Heart left ventricle (tissue), 16 donors: ENCODE results near the gene TACC3. TPM values are rescaled to one million over a fixed set of nuclear protein-coding genes. Genes with fewer than 3 reads are reported as not detected.

ENCODE experiments used
- ATAC-seq, 4 donors: fragments of 200-7000 bp; cut with Tn5 transposase; one replicate each; pipeline ENCODE4 v1.9.1; 2020 to 2022; ENCODE audit warnings: moderate library complexity in 4 of 4, mild to moderate bottlenecking in 3 of 4, moderate number of reproducible peaks in 1 of 4
- DNase-seq, 5 donors: peaks; one replicate each; pipeline ENCODE4 v3.0.0-alpha.2; 2020
- H3K27ac ChIP-seq, 12 donors: fragments of 200-600 bp; sonication (generic) in 4 of 12; one replicate each; pipeline versions ENCODE4 v1.5.0 to v1.8.0; 2016 to 2022; ENCODE audit warnings: mild to moderate bottlenecking in 2 of 12
- H3K27me3 ChIP-seq, 9 donors: fragments of 200-600 bp; sonication (generic) in 2 of 9; one replicate each; pipeline versions ENCODE4 v1.5.1 to v1.8.0; 2016 to 2022; ENCODE audit warnings: mild to moderate bottlenecking in 3 of 9
- H3K36me3 ChIP-seq, 9 donors: fragments of 200-600 bp; sonication (generic) in 2 of 9; one replicate each; pipeline versions ENCODE4 v1.5.0 to v1.8.0; 2018 to 2022; ENCODE audit warnings: mild to moderate bottlenecking in 2 of 9
- H3K4me1 ChIP-seq, 12 donors: fragments of 200-600 bp; sonication (generic) in 4 of 12; one replicate each; pipeline versions ENCODE4 v1.5.0 to v1.8.0; 2016 to 2022; ENCODE audit warnings: mild to moderate bottlenecking in 3 of 12
- H3K4me3 ChIP-seq, 12 donors: fragments of 200-600 bp; sonication (generic) in 4 of 12; one replicate each; pipeline versions ENCODE4 v1.5.0 to v1.8.0; 2017 to 2022; ENCODE audit warnings: mild to moderate bottlenecking in 9 of 12, moderate library complexity in 4 of 12
- H3K9me3 ChIP-seq, 12 donors: fragments of 200-600 bp; sonication (generic) in 4 of 12; one replicate each; pipeline versions ENCODE4 v1.5.0 to v1.8.0; 2016 to 2022; ENCODE audit warnings: mild to moderate bottlenecking in 1 of 12
- POLR2A ChIP-seq, 2 donors: fragments of 450-650 bp; IDR thresholded peaks; one replicate each; pipeline ENCODE4 v1.6.1; 2017; ENCODE audit warnings: antibody characterized with exemption in 2 of 2, mild to moderate bottlenecking in 2 of 2, moderate library complexity in 2 of 2
- WGBS, 4 donors: extraction: QIAGEN DNeasy Blood & Tissue Kit in 2 of 4; methylation state at CpG; one replicate each; pipeline versions ENCODE4 v1.1.5 to v1.1.7; 2013 to 2018; 5-methylcytosine and 5-hydroxymethylcytosine counted together
- intact Hi-C, 10 donors: fragments of 100-400 bp; cut with DNase I; formaldehyde crosslinking; loops; one replicate each; pipeline versions ENCODE4 v1.11.1 to v1.14.2; 2022
- polyA plus RNA-seq, 2 donors: library from polyadenylated mRNA; stranded (reverse); fragments of 200-250 nt; gene quantifications; one replicate each; pipeline ENCODE4 v1.2.3, GENCODE V29; 2013
- total RNA-seq, 9 donors: library from RNA; depleted of rRNA in 2 of 9; stranded (reverse); fragments of >200 nt in 2 of 9; fragmentation: NEBNext Ultra II Directional in 3 of 9; extraction: Animal tissue kit (Norgen Biotek cat#: 25700) in 3 of 9; gene quantifications; one replicate each; pipeline versions ENCODE4 v1.1.0 to v1.2.4, GENCODE V29; 2016 to 2023
- TF ChIP-seq, protein P1 (sequence below), 12 donors: fragments of 200-600 bp; sonication (generic) in 4 of 12; IDR thresholded peaks; one replicate each; pipeline versions ENCODE4 v1.5.0 to v1.8.0; 2018 to 2022; ENCODE audit warnings: antibody characterized with exemption in 12 of 12, mild to moderate bottlenecking in 5 of 12
- donor health status: ischemic (EF 13 %, LVEDD 7.1; RV severe dilation, severe dysfunction).
- donor health status: healthy with polysubstance abuse.
- donor health status: DM: no; HTN: yes; CAD: no.
- donor health status: DM: no; HTN: no; CAD: no.
- donor health status: ischemic (EF 25% LVEDD 6.9; RV normal size, moderate dysfunction).
- donor health status: ischemic (EF 25% LVEDD 5.7; RV mildly dilated, moderate dysfunction).
- donor health status: healthy.
- donor health status: DM: yes; HTN: yes; CAD: no.
- donor health status: ischemic (EF 35%, LVEDD 5.7; RV mildly dilated, moderate dysfunction).
- donor health status: nonischemic (EF 11% LVEDD 7.7; RV severe dilation, severe dysfunction).
- donor health status: DM: yes; HTN: yes; CAD: no.
- donor health status: PGD.
- donor health status: ischemic (EF 29% LVEDD 5.4; RV normal size, mild dysfunction).
- donor health status: nonischemic (EF 23%, LVEDD 6.1; RV moderate dilation, normal function).

TACC3 gene
- total and polyA plus RNA-seq, 11 donors = 2.9 to 19.1 (median 6.1) TPM

DNA sequence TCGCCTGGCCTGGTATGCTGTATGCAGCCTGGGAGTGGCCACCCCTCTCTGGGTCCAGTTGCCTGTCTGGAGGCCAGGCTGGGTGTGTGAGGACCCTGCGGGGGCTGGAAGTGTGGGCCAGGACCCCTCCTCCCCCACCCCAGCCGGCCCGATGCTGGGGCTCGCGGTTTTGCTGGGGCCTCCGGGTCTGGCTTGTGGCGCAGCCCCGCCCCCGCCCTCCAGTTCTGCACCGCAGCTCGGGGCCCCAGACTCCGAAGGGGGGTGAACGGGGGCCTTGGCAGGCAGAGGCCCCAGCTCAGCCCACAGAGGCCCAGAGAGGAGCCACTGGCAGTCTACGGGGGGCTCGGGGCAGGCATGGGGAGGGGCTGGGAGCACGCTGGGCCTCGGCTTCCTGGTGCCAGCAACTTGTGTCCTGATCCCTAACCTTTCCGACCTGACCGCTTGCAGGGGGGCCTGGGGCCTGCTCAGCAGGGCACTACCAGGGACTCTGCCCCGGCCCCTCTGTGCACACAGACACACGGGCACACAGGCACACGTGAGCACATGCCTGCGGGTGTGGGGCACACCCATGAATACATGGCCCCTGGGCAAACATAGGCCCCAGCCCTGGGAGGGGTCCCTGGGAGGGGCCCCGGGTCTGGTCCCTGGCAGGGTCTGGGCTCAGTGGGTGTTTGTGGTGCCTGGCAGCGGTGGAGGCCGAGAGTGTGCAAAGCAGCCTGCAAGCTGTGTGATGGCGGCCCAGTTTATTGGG lies 50.4 kb downstream of the TACC3 start:
- Histone ChIP-seq H3K36me3 (no peaks in the 10 kb centered on the region), H3K27ac (no peak overlapping the region), H3K4me3 (no peak overlapping the region), H3K27me3 (peaks cover 0 to 17% (median 0%) of the 10 kb centered on the region in 9 donors), H3K4me1 (peaks cover 0 to 9% (median 1%) of the 10 kb centered on the region in 12 donors), H3K9me3 (no peaks in the 10 kb centered on the region)
- intact Hi-C loops = no loop called here
- 70 to 98% (median 82%) methylated on average over 4 to 28 of the region's 28 CpGs for WGBS, 4 donors
- DNase-seq (no peak), ATAC-seq (no peak)
- TF ChIP-seq, protein P1, sequence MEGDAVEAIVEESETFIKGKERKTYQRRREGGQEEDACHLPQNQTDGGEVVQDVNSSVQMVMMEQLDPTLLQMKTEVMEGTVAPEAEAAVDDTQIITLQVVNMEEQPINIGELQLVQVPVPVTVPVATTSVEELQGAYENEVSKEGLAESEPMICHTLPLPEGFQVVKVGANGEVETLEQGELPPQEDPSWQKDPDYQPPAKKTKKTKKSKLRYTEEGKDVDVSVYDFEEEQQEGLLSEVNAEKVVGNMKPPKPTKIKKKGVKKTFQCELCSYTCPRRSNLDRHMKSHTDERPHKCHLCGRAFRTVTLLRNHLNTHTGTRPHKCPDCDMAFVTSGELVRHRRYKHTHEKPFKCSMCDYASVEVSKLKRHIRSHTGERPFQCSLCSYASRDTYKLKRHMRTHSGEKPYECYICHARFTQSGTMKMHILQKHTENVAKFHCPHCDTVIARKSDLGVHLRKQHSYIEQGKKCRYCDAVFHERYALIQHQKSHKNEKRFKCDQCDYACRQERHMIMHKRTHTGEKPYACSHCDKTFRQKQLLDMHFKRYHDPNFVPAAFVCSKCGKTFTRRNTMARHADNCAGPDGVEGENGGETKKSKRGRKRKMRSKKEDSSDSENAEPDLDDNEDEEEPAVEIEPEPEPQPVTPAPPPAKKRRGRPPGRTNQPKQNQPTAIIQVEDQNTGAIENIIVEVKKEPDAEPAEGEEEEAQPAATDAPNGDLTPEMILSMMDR (IDR thresholded peaks at IDR 0.05) = no peak
- TF ChIP-seq POLR2A (IDR thresholded peaks at IDR 0.05) = no peak

DNA sequence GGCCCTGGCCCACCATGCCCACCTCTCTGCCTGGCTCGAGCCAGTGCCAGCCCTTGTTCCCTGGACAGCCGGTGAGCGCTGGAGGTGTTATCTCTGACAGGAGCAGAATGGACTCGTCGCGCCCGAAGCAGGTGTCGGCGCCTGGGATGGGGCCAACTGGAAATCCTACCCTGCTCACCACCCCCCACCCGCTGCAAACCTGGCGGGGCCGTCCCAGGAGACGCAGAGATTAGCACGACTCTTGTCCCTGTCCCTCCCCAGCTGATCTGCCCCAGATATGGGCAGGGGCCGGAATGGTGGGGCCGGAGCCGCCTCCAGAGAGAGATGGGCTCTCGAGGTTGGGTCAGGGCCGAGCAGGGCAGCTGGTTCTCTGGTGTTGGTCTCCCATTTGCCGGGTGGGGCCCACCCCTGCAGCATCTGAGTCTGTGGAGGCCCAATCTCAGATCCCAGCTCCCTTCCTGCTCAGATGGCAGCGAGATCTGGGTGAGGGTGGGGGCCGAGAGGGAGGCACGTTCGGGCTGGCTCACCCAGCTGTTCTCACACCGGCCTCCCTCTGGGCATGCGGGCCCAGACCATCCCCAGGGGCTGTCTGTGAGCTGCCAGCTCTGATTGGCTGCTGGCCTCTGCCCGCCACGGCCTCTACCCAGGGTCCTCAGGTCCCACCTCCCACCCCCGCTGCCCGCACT lies 51.7 kb downstream of the TACC3 start:
- no peak for ATAC-seq
- Histone ChIP-seq H3K9me3 (no peaks in the 10 kb centered on the region), H3K36me3 (no peaks in the 10 kb centered on the region), H3K27ac (no peak overlapping the region), H3K27me3 (peaks cover 0 to 16% (median 0%) of the 10 kb centered on the region in 9 donors), H3K4me1 (peaks cover 0 to 2% (median 0%) of the 10 kb centered on the region in 12 donors), H3K4me3 (no peak overlapping the region)
- WGBS, 4 donors = 54 to 71% (median 62%) methylated on average over 15 to 30 of the region's 30 CpGs
- no peak for DNase-seq
- intact Hi-C loops = no loop called here
- TF ChIP-seq POLR2A (IDR thresholded peaks at IDR 0.05) = no peak
- TF ChIP-seq, protein P1 (IDR thresholded peaks at IDR 0.05) = no peak

DNA sequence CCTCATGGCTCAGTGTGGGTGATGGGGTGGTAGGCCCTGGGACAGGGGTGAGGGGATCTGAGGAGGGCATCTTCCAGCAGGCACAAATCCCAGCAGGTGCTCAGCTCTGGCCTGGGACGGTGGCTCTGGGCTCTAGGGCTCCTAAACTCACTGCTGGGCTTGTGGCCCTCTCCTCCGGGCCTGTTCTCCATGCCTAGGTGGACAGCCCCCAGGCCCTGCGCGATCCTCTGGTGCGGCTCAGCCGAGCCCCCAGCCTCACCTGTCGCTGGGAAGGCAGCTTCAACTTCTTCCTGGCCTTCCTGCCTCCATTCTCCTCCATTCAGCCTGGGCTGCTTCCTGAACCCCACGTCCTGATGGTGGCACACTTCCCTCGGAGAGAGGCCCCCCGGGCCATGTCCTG lies 52.4 kb downstream of the TACC3 start:
- Histone ChIP-seq H3K36me3 (no peaks in the 10 kb centered on the region), H3K4me1 (peaks cover 0 to 6% (median 0%) of the 10 kb centered on the region in 12 donors), H3K27me3 (peaks cover 0 to 8% (median 0%) of the 10 kb centered on the region in 9 donors), H3K9me3 (no peaks in the 10 kb centered on the region), H3K4me3 (no peak overlapping the region), H3K27ac (no peak overlapping the region)
- DNase-seq = no peak
- intact Hi-C loops = no loop called here
- 87 to 88% (median 88%) methylated on average over 4 to 10 of the region's 10 CpGs for WGBS, 4 donors
- no peak for ATAC-seq
- TF ChIP-seq, protein P1 (IDR thresholded peaks at IDR 0.05) = no peak
- TF ChIP-seq POLR2A (IDR thresholded peaks at IDR 0.05) = no peak

DNA sequence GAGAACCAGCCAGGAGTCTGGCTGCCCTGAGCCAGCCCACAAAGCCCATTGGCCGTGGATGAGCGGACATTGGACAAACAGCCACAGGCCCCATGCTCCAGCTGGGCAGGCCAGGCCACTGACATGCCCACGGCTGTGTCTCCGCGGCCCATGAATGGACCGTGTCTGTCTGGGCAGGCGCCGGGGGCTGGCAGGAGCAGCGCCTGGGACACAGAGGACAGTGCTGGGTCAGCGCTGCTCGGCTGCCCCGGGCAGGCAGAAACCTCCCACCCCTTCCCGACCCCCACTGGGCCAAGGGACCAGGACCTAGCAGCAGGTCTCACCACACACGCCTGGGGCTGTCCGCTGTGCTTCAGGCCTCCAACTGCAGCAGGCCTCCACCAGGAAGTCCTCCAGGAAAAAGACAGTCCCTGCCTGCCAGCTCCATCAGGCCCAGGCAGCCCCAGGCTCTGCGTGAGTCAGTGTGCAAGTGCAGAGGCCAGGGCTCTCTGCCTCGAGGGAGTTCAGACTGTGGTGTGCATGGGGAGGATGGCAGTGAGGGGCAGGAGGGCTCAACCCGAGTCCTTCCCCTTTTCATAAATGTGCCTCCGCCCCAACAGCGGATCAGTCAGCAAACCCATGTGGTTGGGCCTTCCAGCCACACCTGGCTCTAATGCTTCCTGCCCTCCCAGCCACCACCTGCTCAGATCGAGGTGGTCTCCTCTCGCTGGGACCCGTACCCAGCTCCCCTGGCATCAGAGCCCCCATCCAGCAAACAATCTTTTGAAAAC lies 54.6 kb downstream of the TACC3 start:
- intact Hi-C loops = no loop called here
- 69 to 82% (median 80%) methylated on average over 6 to 23 of the region's 23 CpGs for WGBS, 4 donors
- ATAC-seq (no peak), DNase-seq (no peak)
- no peak for TF ChIP-seq POLR2A (IDR thresholded peaks at IDR 0.05)
- TF ChIP-seq, protein P1 (IDR thresholded peaks at IDR 0.05) = no peak
- Histone ChIP-seq H3K9me3 (no peaks in the 10 kb centered on the region), H3K36me3 (no peaks in the 10 kb centered on the region), H3K27me3 (peaks cover 0 to under 1% (median 0%) of the 10 kb centered on the region in 9 donors), H3K27ac (no peak overlapping the region), H3K4me1 (peaks cover 0 to 6% (median 0%) of the 10 kb centered on the region in 12 donors), H3K4me3 (no peak overlapping the region)
